ENCODE results near the gene IFNA4.

DNA sequence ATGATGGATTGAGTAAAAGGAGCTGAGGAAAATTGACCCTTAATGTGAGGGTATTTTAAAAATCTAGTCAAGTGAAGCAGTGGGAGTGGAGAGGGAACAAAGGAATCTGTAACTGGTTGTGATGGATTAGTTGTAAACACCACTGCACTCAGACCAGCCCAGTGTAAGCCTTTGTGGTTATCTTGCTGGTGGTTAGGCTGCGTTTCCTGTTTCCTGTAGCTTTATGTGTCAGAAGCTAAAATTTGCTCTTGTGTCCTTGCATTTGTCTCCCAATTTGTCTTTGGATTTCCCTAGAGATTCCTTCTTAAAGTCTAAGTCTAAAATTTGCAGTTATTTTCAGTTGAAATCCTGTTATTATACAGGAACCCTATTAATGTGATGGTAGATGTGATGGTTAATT lies 27.2 kb downstream of the IFNA4 start:
- TF ChIP-seq GATA3 (IDR thresholded peaks at IDR 0.05; ENCODE audit: low read depth, low read length) (no peak), GATA2 (IDR thresholded peaks at IDR 0.05; ENCODE audit: low read depth, low read length) (no peak)

Data from SH-SY5Y (cell line).